HG02840 (cell line): ENCODE results near the gene TERT.

Experiments
- ATAC-seq: cut with Tn5 transposase; IDR thresholded peaks from one replicate; pipeline ENCODE4 v1.9.1; 2021; ENCODE audit warnings: mild to moderate bottlenecking, moderate library complexity, moderate number of reproducible peaks; ENCODE audit not compliant: unreplicated experiment, low FRiP score

The TERT gene

GRCh38 chr5:1265026-1265425 is 29.8 kb downstream of the TERT start:
- no peak for ATAC-seq

GRCh38 chr5:1264211-1264610 is 30.7 kb downstream of the TERT start:
- ATAC-seq: no peak

DNA sequence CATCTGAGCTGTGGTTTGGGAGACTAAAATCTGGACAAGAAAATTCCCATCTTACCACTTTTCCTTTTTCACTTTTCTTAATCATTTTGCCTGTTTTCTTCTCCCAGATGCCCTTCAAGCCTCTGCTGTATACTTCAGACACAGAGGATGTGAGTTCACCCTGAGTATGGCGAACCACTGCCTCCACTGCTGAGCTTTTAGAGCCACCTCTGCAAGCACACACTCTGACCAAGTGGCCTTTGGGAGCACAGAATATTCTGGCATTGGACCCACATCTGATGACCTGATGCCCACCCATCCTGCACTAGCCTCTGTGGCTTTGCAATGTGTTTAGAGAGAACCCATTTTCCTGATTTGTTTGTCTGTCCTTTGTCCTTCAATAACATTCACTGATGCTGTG is 32.5 kb downstream of the TERT start:
- ATAC-seq: no peak

GRCh38 chr5:1261643-1262042 is 33.2 kb downstream of the TERT start:
- no peak for ATAC-seq

DNA sequence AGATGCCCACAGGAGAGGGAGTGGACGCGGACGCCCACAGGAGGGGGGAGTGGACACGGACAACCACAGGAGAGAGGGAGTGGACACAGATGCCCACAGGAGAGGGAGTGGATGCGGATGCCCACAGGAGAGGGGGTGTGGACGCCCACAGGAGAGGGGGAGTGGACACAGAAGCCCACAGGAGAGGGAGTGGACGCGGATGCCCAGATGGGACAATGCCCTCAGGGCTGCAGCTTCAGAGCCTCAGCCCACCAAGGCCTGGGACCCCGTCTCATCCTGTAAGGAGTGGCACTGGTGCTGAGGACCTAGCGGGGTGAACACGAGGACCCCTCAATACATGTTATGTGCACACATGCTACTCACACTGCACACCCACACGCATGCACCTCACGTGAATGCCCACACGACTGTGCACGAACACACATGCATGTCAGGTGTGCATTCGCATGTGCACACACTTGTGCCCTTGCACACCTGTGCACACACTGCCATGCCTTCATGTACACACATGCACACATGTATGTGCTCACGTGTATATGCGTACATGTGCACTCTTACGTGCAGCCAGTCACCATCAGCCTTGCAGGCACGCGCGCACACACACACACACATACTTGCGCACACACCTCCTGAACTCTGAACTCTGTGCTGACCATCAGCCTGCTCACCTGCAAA is 34.9 kb downstream of the TERT start:
- no peak for ATAC-seq

DNA sequence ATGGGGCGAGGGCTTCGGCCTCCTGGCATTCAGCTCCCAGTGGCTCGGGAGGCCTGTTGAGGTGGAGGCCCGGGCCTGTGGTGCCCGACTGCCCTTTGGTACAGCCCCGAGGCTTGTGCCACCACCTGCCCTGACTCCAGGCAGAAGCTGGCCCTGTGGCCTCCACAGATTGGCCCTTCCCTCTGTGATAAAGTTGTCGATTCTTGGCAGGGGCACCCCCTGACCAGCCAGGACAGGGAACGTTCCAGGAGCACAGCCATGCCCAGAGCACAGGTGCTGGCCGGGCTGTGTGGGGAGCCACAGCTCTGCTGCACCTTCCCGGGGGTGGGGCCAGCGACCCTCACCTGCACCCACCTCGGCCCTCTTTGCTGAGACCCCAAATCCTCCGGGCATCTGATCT is 37.0 kb downstream of the TERT start:
- ATAC-seq: no peak

GRCh38 chr5:1257363-1257762 is 37.5 kb downstream of the TERT start:
- ATAC-seq: no peak

GRCh38 chr5:1256776-1257175 is 38.1 kb downstream of the TERT start:
- no peak for ATAC-seq

DNA sequence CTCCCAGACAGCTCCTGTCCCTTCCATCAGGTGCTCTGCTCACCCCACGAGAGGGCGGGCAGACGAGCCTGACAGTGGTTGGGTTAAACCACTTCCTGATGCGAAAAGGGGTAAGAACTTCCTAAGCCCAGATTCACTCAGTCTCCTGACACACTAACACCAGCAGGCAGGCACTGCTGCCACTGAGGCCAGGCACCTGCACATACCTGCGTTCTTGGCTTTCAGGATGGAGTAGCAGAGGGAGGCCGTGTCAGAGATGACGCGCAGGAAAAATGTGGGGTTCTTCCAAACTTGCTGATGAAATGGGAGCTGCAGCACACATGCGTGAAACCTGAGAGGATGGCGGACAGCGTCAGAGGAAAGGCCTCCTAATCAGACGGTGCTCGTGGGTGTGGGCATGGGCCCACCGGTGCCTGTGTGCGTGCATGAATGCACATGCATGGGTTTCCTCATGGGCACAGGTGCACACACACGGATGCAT is 39.7 kb downstream of the TERT start:
- no peak for ATAC-seq

GRCh38 chr5:1254196-1254595 is 40.7 kb downstream of the TERT start:
- ATAC-seq: no peak

DNA sequence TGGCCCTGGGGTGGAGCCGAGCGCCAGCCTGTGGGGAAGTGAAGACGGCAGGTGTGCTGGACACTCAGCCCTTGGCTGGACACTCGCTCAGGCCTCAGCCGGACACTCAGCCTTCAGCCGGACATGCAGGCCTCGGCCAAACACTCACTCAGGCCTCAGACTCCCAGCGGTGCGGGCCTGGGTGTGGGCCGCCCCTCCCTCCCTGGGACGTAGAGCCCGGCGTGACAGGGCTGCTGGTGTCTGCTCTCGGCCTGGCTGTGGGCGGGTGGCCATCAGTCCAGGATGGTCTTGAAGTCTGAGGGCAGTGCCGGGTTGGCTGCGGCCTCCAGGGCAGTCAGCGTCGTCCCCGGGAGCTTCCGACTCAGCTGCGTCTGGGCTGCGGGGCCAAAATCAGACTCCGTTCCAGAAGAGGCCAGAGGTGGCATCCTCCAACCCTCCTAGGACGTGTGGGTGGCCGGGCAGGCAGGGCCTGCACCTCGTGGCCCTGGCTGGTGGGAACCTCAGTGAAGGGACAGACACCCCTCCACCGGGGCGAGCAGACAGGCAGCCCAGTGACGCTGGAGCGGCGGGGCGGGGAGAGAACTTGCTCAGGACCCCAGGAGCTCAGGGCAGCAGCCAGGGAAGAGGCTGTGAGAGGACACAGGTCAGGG is 41.3 kb downstream of the TERT start:
- ATAC-seq: no peak

- no peak for ATAC-seq
These were observed 42.2 kb downstream of the TERT start for GRCh38 chr5:1252681-1253080.

DNA sequence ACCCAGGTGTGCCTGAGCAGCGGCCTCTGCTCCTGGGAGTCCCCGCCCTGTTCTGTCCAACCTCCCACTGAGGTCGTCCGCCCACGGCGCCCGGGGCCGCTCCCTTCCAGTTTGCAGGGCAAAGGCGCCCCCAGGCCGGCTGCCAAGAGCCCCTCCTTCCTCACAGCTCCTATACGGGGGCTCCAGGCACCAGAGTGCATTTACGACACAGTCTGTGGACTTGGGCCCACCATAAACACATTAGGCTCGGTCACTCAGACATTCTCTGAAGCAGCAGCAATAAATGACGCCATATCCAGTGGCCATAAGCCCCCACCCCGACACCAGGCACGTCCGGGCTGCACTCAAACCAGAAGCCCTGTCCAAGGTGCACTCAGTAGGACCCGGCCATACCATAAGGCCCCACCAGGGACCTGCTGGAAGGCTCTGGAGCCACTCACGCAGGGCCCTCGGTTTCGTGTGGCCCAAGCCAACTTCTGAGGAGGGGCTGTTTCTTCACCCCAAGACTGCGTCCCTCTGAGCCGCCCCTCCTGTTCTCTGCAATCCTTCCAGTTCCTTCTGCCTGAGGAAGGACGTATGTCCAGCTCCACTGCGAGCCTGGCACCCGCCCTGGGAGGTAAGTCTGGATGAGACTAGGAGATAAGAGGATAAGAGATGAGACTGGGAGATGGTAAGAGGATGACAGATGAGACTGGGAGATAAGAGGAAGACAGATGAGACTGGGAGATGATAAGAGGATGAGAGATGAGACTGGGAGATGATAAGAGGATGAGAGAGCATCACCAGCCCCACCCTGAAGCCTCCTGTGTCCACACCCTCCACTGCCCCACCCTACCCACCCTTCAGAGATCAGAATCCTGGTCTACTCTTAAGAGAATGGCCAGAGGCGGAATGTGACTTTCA is 42.9 kb downstream of the TERT start:
- ATAC-seq: no peak

- no peak for ATAC-seq
These were observed 45.2 kb downstream of the TERT start for GRCh38 chr5:1249366-1250280.

DNA sequence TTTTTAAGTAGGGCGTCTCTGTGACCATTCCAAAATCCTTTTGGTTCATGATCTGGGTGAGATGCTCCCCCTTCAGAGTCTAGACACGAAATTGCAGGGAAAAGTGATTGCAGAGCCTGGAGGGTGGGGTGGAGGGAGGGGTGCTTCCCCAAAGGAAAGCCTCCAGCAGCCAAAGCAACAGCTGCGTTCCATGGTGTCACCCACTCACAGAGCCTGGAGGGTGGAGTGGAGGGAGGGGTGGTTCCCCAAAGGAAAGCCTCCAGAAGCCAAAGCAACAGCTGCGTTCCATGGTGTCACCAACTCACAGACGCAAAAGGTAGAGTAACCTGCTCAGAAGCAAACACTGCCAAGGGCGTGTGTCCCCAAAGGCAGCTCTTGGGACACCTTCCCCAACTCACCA is 47.1 kb downstream of the TERT start:
- ATAC-seq: no peak

- no peak for ATAC-seq
These were observed 48.0 kb downstream of the TERT start for GRCh38 chr5:1246711-1247431.

DNA sequence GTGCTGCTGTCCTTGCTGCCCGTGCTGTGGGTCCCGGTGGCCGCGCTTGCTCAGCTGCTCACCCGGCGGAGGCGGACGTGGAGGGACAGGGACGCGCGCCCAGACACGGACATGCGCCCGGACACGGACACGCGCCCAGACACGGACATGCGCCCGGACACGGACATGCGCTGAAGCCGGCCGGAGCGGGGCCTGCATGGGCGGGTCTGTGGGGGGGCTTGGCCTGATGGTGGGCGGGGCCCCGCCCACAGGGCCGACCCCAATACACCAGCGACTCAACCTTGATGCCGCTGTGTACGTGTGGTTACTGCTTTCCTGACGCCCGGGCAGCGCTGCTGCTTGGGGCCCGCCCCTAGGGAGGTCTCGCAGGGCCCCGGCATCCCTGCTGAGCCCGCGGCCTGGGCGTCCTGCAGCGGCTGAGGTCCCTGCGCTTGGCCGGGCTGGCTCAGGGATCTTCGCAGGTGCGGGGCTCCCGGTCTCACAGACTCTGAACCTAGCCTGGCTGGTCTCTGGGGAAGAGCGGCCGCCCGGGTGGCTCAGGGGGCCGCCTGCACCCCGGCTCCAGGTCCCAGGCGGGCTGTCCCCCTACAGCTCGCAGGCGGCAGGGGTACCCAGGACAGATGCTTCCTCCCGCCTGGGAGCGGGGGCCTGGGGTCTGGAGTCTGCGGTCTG is 48.8 kb downstream of the TERT start:
- no peak for ATAC-seq

DNA sequence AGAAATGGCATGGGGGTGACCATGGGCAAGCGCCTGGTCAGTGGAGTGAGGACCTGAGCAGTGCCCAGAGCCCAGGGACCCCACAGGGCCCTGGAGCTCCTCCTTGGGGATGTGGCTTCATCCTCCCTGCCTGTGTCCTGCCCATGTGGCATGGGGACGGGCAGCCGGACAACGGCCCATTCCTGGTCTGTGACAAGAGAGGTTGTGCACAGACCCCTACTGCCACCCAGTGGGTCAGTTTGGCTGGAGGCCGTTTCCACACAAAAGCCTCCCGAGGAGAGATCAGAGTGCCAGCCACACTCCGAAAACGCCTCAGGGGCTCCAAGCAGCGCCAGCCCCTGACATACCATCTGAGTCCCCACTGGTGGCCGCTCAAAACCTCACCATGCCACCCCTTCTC is 49.9 kb downstream of the TERT start:
- no peak for ATAC-seq

DNA sequence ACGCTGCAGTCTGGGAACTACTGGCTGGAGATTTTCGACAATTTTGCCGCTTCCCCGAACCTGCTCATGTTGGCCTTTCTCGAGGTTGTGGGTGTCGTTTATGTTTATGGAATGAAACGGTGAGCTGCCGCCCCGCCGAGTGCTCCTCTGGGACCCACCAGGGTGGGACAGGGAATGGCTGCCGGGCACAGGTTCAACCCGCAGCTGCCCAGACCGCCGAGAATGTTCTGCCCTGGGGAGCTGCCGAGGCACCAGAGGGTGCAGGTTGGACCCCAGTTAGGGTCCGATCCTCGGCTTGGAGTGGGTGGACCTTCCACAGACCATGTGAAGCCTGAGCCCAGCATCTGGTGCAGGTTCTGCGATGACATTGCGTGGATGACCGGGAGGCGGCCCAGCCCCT is 50.6 kb downstream of the TERT start:
- ATAC-seq: no peak
